C4-2B (cell line): ENCODE results near the gene BAIAP3.
"Not testable (repeated sequence)": the region's sequence is repeated elsewhere in the genome, so short reads cannot be mapped to it uniquely, and the experiment has no call there.

Source experiments
- H3K27ac ChIP-seq: fragments of 450-650 bp; 2 replicates; pipeline ENCODE4 v1.5.1; 2017
- CTCF ChIP-seq: fragments of 450-650 bp; conservative IDR thresholded peaks from 2 replicates; pipeline ENCODE4 v1.5.1; 2017; ENCODE audit warnings: mild to moderate bottlenecking
- ZFX ChIP-seq: fragments of 450-650 bp; IDR thresholded peaks from 2 replicates; pipeline ENCODE4 v1.6.1; 2017

BAIAP3 gene

GRCh38 chr16:1290063-1290501 lies 43.4 kb upstream of the BAIAP3 start:
- no peak overlapping the region for H3K27ac ChIP-seq

GRCh38 chr16:1290860-1291575 lies 42.4 kb upstream of the BAIAP3 start:
- no peak overlapping the region for H3K27ac ChIP-seq
- TF ChIP-seq CTCF: no peak
- TF ChIP-seq ZFX: no peak

More at GRCh38 chr16:1290063-1290501, 43.4 kb upstream of the BAIAP3 start:
- TF ChIP-seq CTCF (no peak), ZFX (no peak)

GRCh38 chr16:1291576-1291974 lies 41.9 kb upstream of the BAIAP3 start:
- no peak overlapping the region for H3K27ac ChIP-seq
- TF ChIP-seq ZFX (no peak), CTCF (no peak)

GRCh38 chr16:1292208-1292607 lies 41.2 kb upstream of the BAIAP3 start:
- H3K27ac ChIP-seq: not testable (repeated sequence)

GRCh38 chr16:1292808-1293207 lies 40.6 kb upstream of the BAIAP3 start:
- H3K27ac ChIP-seq: not testable (repeated sequence)

GRCh38 chr16:1293921-1294656 lies 39.4 kb upstream of the BAIAP3 start:
- TF ChIP-seq ZFX (no peak), CTCF (no peak)
- no peak overlapping the region for H3K27ac ChIP-seq

- TF ChIP-seq ZFX: no peak
- no peak for TF ChIP-seq CTCF
- peak overlapping the region; percentile 84; the same call in 1 of the 2 replicates for H3K27ac ChIP-seq
Observed at GRCh38 chr16:1295465-1295864, 38.0 kb upstream of the BAIAP3 start.

- peak overlapping the region; percentile 84 for H3K27ac ChIP-seq
Observed at GRCh38 chr16:1296688-1297017, 36.8 kb upstream of the BAIAP3 start.

GRCh38 chr16:1297018-1297696 lies 36.3 kb upstream of the BAIAP3 start:
- TF ChIP-seq ZFX: no peak
- no peak for TF ChIP-seq CTCF
- H3K27ac ChIP-seq: peak overlapping the region; percentile 84
